ENCODE measurements around the gene RAB7A. TPM values are rescaled to one million over a fixed set of nuclear protein-coding genes. Genes with fewer than 3 reads are reported as not detected.

RAB7A gene
- total RNA-seq, 1 experiment from 2014 or later: 172 TPM

DNA sequence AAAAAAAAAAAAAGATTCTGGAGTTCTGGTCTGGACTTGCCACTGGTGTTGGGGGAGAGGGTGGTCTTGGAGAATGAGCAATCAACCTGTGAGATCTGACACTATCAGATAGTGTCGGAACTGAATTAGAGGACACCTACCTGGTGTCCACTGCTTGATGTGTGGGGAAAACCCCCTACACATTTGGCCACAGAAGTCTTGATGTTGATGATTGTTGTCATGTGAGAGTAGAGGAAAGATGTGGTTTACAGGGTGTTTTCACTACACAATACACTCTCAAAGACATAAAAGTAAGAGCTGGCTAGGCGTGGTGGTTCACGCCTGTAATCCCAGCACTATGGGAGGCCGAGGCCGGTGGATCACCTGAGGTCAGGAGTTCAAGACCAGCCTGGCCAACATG is 36.9 kb upstream of the RAB7A start:
- intact Hi-C loops (cut with micrococcal nuclease): no loop called here
- no peaks in the 10 kb centered on the region for H3K9me3 Mint-ChIP-seq (ENCODE audit: unreplicated experiment)
- DNase-seq (ENCODE audit: unreplicated experiment): no peak
- TF ChIP-seq, protein P1, sequence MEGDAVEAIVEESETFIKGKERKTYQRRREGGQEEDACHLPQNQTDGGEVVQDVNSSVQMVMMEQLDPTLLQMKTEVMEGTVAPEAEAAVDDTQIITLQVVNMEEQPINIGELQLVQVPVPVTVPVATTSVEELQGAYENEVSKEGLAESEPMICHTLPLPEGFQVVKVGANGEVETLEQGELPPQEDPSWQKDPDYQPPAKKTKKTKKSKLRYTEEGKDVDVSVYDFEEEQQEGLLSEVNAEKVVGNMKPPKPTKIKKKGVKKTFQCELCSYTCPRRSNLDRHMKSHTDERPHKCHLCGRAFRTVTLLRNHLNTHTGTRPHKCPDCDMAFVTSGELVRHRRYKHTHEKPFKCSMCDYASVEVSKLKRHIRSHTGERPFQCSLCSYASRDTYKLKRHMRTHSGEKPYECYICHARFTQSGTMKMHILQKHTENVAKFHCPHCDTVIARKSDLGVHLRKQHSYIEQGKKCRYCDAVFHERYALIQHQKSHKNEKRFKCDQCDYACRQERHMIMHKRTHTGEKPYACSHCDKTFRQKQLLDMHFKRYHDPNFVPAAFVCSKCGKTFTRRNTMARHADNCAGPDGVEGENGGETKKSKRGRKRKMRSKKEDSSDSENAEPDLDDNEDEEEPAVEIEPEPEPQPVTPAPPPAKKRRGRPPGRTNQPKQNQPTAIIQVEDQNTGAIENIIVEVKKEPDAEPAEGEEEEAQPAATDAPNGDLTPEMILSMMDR (IDR thresholded peaks at IDR 0.05; ENCODE audit: unreplicated experiment): no peak
- H3K36me3 Mint-ChIP-seq (ENCODE audit: insufficient read depth, unreplicated experiment): no peaks in the 10 kb centered on the region
- H3K27ac Mint-ChIP-seq (ENCODE audit: low read depth, unreplicated experiment): no peak overlapping the region
- POLR2A ChIA-PET: interaction anchor here (1.0 to 3.9 kb wide), 2 partner anchors 8 to 11 kb away, joined by 5 to 22 read pairs; no protein-coding TSS in a partner anchor
- no peaks in the 10 kb centered on the region for H3K4me1 Mint-ChIP-seq (ENCODE audit: insufficient read depth, unreplicated experiment)
- no TSS peak for BruUV-seq (replicated peaks)
- H3K4me3 Mint-ChIP-seq (ENCODE audit: unreplicated experiment): no peak overlapping the region
- no peaks in the 10 kb centered on the region for H3K27me3 Mint-ChIP-seq (ENCODE audit: insufficient read depth, unreplicated experiment)
- CTCF ChIA-PET: interaction anchor here (0.5 to 1.5 kb wide), 6 partner anchors 8 to 1067 kb away, joined by 3 to 18 read pairs (median 3); no protein-coding TSS in a partner anchor

DNA sequence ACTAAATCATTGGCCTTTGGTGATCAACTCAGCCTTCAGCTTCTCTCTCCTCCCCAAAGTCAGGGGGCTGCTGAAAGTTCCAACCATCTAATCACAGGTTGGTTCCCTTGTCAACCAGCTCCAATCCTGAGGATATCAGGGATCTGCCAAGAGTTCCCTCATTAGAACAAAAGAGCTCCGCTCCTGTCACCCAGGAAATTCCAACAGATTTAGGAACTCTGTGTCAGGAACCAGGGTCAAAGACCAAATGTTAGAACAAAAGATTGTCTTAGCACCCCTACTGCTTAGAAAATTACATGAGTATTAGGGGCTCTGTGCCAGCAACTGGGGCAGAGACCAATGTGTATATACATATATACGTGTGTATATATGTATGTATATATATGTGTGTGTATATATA is 32.3 kb upstream of the RAB7A start:
- CTCF ChIA-PET: interaction anchor here (0.6 to 1.5 kb wide), 4 partner anchors 13 to 567 kb away, joined by 3 to 6 read pairs (median 3); no protein-coding TSS in a partner anchor
- TF ChIP-seq, protein P1 (IDR thresholded peaks at IDR 0.05; ENCODE audit: unreplicated experiment): no peak
- BruUV-seq (replicated peaks): no TSS peak
- no peak overlapping the region for H3K27ac Mint-ChIP-seq (ENCODE audit: low read depth, unreplicated experiment)
- intact Hi-C loops (cut with micrococcal nuclease): loop anchor here (2.0 kb wide), 1 partner anchor 31 kb away; no protein-coding TSS in a partner anchor
- DNase-seq (ENCODE audit: unreplicated experiment): no peak
- no peak overlapping the region for H3K4me3 Mint-ChIP-seq (ENCODE audit: unreplicated experiment)
- no peaks in the 10 kb centered on the region for H3K9me3 Mint-ChIP-seq (ENCODE audit: unreplicated experiment)
- H3K4me1 Mint-ChIP-seq (ENCODE audit: insufficient read depth, unreplicated experiment): no peaks in the 10 kb centered on the region
- no peaks in the 10 kb centered on the region for H3K36me3 Mint-ChIP-seq (ENCODE audit: insufficient read depth, unreplicated experiment)
- POLR2A ChIA-PET: interaction anchor here (0.5 to 2.6 kb wide), 2 partner anchors 12 to 360 kb away, joined by 4 to 12 read pairs; no protein-coding TSS in a partner anchor
- H3K27me3 Mint-ChIP-seq (ENCODE audit: insufficient read depth, unreplicated experiment): no peaks in the 10 kb centered on the region

DNA sequence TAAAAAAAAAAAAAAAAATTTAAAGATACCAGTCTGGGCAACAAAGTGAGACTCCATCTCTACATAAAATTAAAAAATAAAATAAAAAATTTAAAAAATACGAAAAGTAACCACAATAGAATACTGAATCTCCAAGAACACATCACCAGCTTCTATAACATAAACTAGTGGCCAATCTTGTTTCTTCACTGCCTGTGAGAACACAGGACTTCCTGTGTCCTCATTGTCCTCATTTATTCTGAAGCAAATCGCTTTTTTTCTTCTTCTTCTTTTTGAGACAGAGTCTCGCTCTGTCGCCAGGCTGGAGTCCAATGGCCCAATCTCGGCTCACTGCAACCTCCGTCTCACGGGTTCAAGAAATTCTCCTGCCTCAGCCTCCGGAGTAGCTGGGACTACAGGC is 28.6 kb upstream of the RAB7A start:
- no TSS peak for BruUV-seq (replicated peaks)
- intact Hi-C loops (cut with micrococcal nuclease): no loop called here
- ChIA-PET POLR2A (interaction anchor here (0.6 kb wide), 1 partner anchor 171 kb away, joined by 3 read pairs; no protein-coding TSS in a partner anchor), CTCF (no interaction called here)
- H3K4me3 Mint-ChIP-seq (ENCODE audit: unreplicated experiment): no peak overlapping the region
- TF ChIP-seq, protein P1 (IDR thresholded peaks at IDR 0.05; ENCODE audit: unreplicated experiment): no peak
- no peaks in the 10 kb centered on the region for H3K4me1 Mint-ChIP-seq (ENCODE audit: insufficient read depth, unreplicated experiment)
- H3K27ac Mint-ChIP-seq (ENCODE audit: low read depth, unreplicated experiment): no peak overlapping the region
- no peak for DNase-seq (ENCODE audit: unreplicated experiment)
- no peaks in the 10 kb centered on the region for H3K27me3 Mint-ChIP-seq (ENCODE audit: insufficient read depth, unreplicated experiment)
- H3K9me3 Mint-ChIP-seq (ENCODE audit: unreplicated experiment): no peaks in the 10 kb centered on the region
- H3K36me3 Mint-ChIP-seq (ENCODE audit: insufficient read depth, unreplicated experiment): no peaks in the 10 kb centered on the region

DNA sequence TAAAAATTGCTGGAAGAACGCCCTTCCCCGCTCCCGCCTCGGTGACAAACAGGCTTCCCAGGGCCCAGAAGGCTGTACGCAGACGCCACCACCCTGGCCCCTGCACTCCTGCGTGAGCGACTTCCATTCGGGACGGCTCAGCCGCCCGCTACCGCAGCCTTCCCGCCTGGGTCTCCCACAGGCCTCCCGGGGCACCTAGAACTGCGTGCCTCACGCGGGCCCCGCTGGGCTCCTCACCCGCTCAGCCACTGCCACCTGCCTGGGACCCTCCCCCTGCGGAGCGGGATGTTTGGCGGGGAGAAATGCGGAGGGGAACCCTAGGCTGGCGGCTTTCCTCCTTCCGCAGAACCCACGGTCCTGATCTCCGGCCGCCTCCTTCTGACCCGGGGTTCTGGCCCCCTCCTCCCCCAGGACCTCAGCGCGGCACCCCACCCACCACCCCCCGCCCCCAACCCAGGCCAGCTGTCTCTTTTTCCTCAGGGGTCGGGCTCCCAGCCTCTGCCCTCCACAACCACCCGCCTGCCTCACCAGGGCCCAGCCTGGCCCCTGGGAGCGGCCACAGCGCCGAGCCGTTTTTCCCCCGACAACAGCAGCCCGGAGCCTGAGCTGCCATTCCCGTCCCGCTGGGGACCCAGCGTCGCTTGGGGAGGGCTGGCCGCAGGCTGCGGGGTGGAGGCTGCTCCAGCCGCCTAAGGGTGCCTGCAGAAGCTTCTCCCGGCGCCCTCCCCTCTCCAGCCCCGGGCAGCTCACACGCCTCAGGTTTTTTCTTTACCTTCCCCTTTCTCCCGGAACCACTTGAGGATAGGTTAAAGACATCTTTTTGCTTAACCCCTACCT is 27.6 kb upstream of the RAB7A start:
- Mint-ChIP-seq H3K4me1 (ENCODE audit: insufficient read depth, unreplicated experiment) (no peaks in the 10 kb centered on the region), H3K27me3 (ENCODE audit: insufficient read depth, unreplicated experiment) (no peaks in the 10 kb centered on the region), H3K27ac (ENCODE audit: low read depth, unreplicated experiment) (no peak overlapping the region), H3K36me3 (ENCODE audit: insufficient read depth, unreplicated experiment) (no peaks in the 10 kb centered on the region), H3K9me3 (ENCODE audit: unreplicated experiment) (no peaks in the 10 kb centered on the region), H3K4me3 (ENCODE audit: unreplicated experiment) (peak overlapping the region; percentile 18)
- DNase-seq (ENCODE audit: unreplicated experiment): no peak
- TF ChIP-seq, protein P1 (IDR thresholded peaks at IDR 0.05; ENCODE audit: unreplicated experiment): no peak
- intact Hi-C loops (cut with micrococcal nuclease): no loop called here
- no TSS peak for BruUV-seq (replicated peaks)
- POLR2A ChIA-PET: no interaction called here
- CTCF ChIA-PET: no interaction called here
